Superior temporal gyrus (tissue), 1 donor: ENCODE results near the gene ACOT8.
"Not testable (repeated sequence)": the region's sequence is repeated elsewhere in the genome, so short reads cannot be mapped to it uniquely, and the experiment has no call there.

ENCODE experiments used
- DNase-seq: peaks from one replicate; pipeline ENCODE4 v3.0.0-alpha.2; 2016; ENCODE audit errors: extremely low spot score

ACOT8 gene

GRCh38 chr20:45887346-45887715 lies 30.1 kb upstream of the ACOT8 start, which contains the start of gene SPATA25:
TSS of gene SPATA25 (minus strand) at chr20:45887622. CDS start at chr20:45887590, 32 bp downstream.
- no peak for DNase-seq

GRCh38 chr20:45886590-45887345 lies 29.6 kb upstream of the ACOT8 start:
- no peak for DNase-seq

GRCh38 chr20:45883100-45883469 lies 25.9 kb upstream of the ACOT8 start:
- no peak for DNase-seq

- no peak for DNase-seq
Observed at GRCh38 chr20:45882469-45883099, 25.4 kb upstream of the ACOT8 start.

GRCh38 chr20:45880988-45881788 lies 24.0 kb upstream of the ACOT8 start, which contains the start of gene ZSWIM1:
TSS of gene ZSWIM1 (plus strand) at chr20:45881227. CDS start at chr20:45882593, 1,366 bp downstream.
- DNase-seq: peak; percentile 100

- DNase-seq: no peak
Observed at GRCh38 chr20:45878076-45878761, 21.0 kb upstream of the ACOT8 start.

GRCh38 chr20:45874576-45874975 lies 17.4 kb upstream of the ACOT8 start:
- no peak for DNase-seq

- not testable (repeated sequence) for DNase-seq
Observed at GRCh38 chr20:45874104-45874481, 16.9 kb upstream of the ACOT8 start.

GRCh38 chr20:45873409-45874103 lies 16.4 kb upstream of the ACOT8 start:
- DNase-seq: no peak

GRCh38 chr20:45872626-45873025 lies 15.4 kb upstream of the ACOT8 start:
- no peak for DNase-seq

GRCh38 chr20:45867819-45868176 lies 10.6 kb upstream of the ACOT8 start:
- DNase-seq: no peak

- DNase-seq: no peak
Observed at GRCh38 chr20:45867136-45867818, 10.1 kb upstream of the ACOT8 start.

- no peak for DNase-seq
Observed at GRCh38 chr20:45866454-45866853, 9.3 kb upstream of the ACOT8 start.

- DNase-seq: no peak
Observed at GRCh38 chr20:45863543-45864470, 6.6 kb upstream of the ACOT8 start.

GRCh38 chr20:45861221-45862075 lies 4.3 kb upstream of the ACOT8 start:
- no peak for DNase-seq

GRCh38 chr20:45860560-45861220 lies 3.5 kb upstream of the ACOT8 start:
- no peak for DNase-seq

GRCh38 chr20:45859916-45860315 lies 2.7 kb upstream of the ACOT8 start:
- DNase-seq: no peak

- DNase-seq: no peak
Observed at GRCh38 chr20:45857882-45858216, 657 bp upstream of the ACOT8 start.
